Upper lobe of left lung (tissue), 4 donors: ENCODE measurements around the gene ZDHHC14.

ENCODE experiments used
- EP300 ChIP-seq, 4 donors: sonication (generic); formaldehyde crosslinking; IDR thresholded peaks; one replicate each; pipeline ENCODE4 v1.5.1; 2017; ENCODE audit warnings: antibody characterized with exemption in 4 of 4, control low read depth in 2 of 4
- POLR2A ChIP-seq, 4 donors: fragments of 450-650 bp; IDR thresholded peaks; one replicate each; pipeline ENCODE4 v1.5.1; 2016 to 2017; ENCODE audit warnings: antibody characterized with exemption in 4 of 4, mild to moderate bottlenecking in 2 of 4
- POLR2AphosphoS5 ChIP-seq, 2 donors: sonication (generic); formaldehyde crosslinking; IDR thresholded peaks; one replicate each; pipeline ENCODE4 v1.5.1; 2017; ENCODE audit warnings: antibody characterized with exemption in 2 of 2
- TF ChIP-seq, protein P1 (sequence below), 6 experiments: fragments of 450-650 bp in 4 of 6; fragments of 200-600 bp in 2 of 6; sonication (generic) in 2 of 6; IDR thresholded peaks; one replicate each; pipeline ENCODE4 v1.5.1; 2016 to 2019; ENCODE audit warnings: antibody characterized with exemption in 6 of 6

DNA sequence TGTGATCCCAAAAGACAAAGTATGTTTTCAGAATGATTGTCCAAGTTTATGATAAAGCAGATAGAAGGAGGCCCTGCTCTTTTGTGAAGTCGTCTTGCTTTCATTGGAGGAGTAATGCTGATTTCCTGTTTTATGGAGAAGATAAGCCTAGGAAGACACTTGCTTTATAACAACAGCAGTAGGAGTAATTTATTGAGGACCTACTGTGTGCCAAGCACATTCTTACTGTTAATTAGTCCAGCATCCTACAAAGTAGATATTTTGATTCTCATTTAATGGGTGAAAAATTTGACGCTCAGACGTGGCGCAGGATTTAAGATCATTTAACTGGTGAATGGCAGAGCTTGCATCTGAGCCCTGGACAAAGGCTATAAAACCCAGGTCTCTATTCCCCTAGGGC, 87.6 kb downstream of the ZDHHC14 start:
- TF ChIP-seq, protein P1, sequence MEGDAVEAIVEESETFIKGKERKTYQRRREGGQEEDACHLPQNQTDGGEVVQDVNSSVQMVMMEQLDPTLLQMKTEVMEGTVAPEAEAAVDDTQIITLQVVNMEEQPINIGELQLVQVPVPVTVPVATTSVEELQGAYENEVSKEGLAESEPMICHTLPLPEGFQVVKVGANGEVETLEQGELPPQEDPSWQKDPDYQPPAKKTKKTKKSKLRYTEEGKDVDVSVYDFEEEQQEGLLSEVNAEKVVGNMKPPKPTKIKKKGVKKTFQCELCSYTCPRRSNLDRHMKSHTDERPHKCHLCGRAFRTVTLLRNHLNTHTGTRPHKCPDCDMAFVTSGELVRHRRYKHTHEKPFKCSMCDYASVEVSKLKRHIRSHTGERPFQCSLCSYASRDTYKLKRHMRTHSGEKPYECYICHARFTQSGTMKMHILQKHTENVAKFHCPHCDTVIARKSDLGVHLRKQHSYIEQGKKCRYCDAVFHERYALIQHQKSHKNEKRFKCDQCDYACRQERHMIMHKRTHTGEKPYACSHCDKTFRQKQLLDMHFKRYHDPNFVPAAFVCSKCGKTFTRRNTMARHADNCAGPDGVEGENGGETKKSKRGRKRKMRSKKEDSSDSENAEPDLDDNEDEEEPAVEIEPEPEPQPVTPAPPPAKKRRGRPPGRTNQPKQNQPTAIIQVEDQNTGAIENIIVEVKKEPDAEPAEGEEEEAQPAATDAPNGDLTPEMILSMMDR (IDR thresholded peaks at IDR 0.05): no peak
- TF ChIP-seq POLR2A (IDR thresholded peaks at IDR 0.05) (no peak), EP300 (IDR thresholded peaks at IDR 0.05) (no peak), POLR2AphosphoS5 (IDR thresholded peaks at IDR 0.05) (no peak)
